GM12878 (cell line): Measurements from ENCODE around the gene ZNF618. TPM values are rescaled to one million over a fixed set of nuclear protein-coding genes. Genes with fewer than 3 reads are reported as not detected.

ENCODE experiments used
- ATAC-seq: fragments of 200-7000 bp; cut with Tn5 transposase; 3 replicates; pipeline ENCODE4 v1.9.1; 2020; ENCODE audit warnings: mild to moderate bottlenecking, moderate library complexity
- BruUV-seq: library from RNA; stranded (reverse); fragments of 400-500 nt; replicated peaks from 2 replicates; lab custom pipeline; 2021; lab: Mats Ljungman, UMichigan
- CTCF ChIA-PET: fragments of 300-600 bp; sonication (Branson Sonifier 250); formaldehyde crosslinking; extraction: SDS; loops from one replicate; lab custom pipeline; 2021; ENCODE audit warnings: inconsistent platforms; lab: Yijun Ruan, JAX
- POLR2A ChIA-PET: fragments of 350-600 bp; formaldehyde crosslinking; extraction: SDS; loops from one replicate; lab custom pipeline; 2021; ENCODE audit warnings: inconsistent platforms; lab: Charles Lee
- RAD21 ChIA-PET: fragments of 300-600 bp; sonication (Branson Sonifier 250); formaldehyde crosslinking; loops from one replicate; lab custom pipeline; 2023; ENCODE audit warnings: antibody characterized with exemption; ENCODE audit not compliant: unreplicated experiment; lab: Charles Lee
- SMC1A ChIA-PET: fragments of 300-600 bp; sonication (Branson Sonifier 250); formaldehyde crosslinking; loops from one replicate; lab custom pipeline; 2023; ENCODE audit not compliant: unreplicated experiment, uncharacterized antibody; lab: Charles Lee
- DNase-seq: peaks from one replicate; pipeline ENCODE4 v3.0.0-alpha.2; 2011; ENCODE audit warnings: low read depth, low spot score
- FAIRE-seq: peaks from 3 replicates; lab custom pipeline; 2011; peaks lifted over from hg19 to GRCh38; lab: Jason Lieb, UNC
- H2AFZ ChIP-seq: 2 replicates; pipeline ENCODE4 v1.6.0; 2011; ENCODE audit warnings: low read depth, low read length, control low read depth; ENCODE audit not compliant: control insufficient read depth
- H3K27ac ChIP-seq: 2 replicates; pipeline ENCODE4 v1.5.1; 2011; ENCODE audit warnings: control low read depth; ENCODE audit not compliant: control insufficient read depth, insufficient read depth
- H3K27me3 ChIP-seq, 2 experiments: replicated peaks in 1 of 2; 2 replicates each; pipeline versions ENCODE4 v1.6.0 to v1.6.1; 2011; ENCODE audit warnings: low read length in 1 of 2; ENCODE audit not compliant: control insufficient read depth in 2 of 2, insufficient read depth in 2 of 2
- H3K36me3 ChIP-seq, 2 experiments: 2 replicates each; pipeline ENCODE4 v1.5.1; 2011; ENCODE audit warnings: low read length in 1 of 2; ENCODE audit not compliant: control insufficient read depth in 2 of 2, insufficient read depth in 2 of 2
- H3K4me1 ChIP-seq: 2 replicates; pipeline ENCODE4 v1.6.1; 2011; ENCODE audit warnings: mild to moderate bottlenecking, low read length, moderate library complexity, mixed read lengths; ENCODE audit not compliant: control insufficient read depth, insufficient read depth
- H3K4me2 ChIP-seq: 2 replicates; pipeline ENCODE4 v1.6.0; 2011; ENCODE audit warnings: control low read depth; ENCODE audit not compliant: control insufficient read depth, insufficient read depth
- H3K4me3 ChIP-seq: fragments of 200-600 bp; sonication (generic); 2 replicates; pipeline ENCODE4 v1.5.1; 2016
- H3K79me2 ChIP-seq: 2 replicates; pipeline ENCODE4 v1.6.0; 2011; ENCODE audit warnings: low read length; ENCODE audit not compliant: control insufficient read depth, insufficient read depth
- H3K9ac ChIP-seq: 2 replicates; pipeline ENCODE4 v1.8.0; 2011; ENCODE audit warnings: low read length, control low read depth, mixed read lengths; ENCODE audit not compliant: control insufficient read depth, insufficient read depth
- H3K9me3 ChIP-seq: replicated peaks from 3 replicates; pipeline ENCODE4 v1.5.1; 2011; ENCODE audit warnings: mild to moderate bottlenecking, low read length; ENCODE audit not compliant: control insufficient read depth, insufficient read depth
- H4K20me1 ChIP-seq: 2 replicates; pipeline ENCODE4 v1.6.0; 2011; ENCODE audit not compliant: control insufficient read depth, insufficient read depth
- CBX5 ChIP-seq: sonication (generic); IDR thresholded peaks from 2 replicates; pipeline ENCODE4 v1.6.1; 2016; ENCODE audit warnings: low read depth, moderate library complexity, mild to moderate bottlenecking, inconsistent platforms
- CHD4 ChIP-seq: fragments of 200-600 bp; sonication (generic); IDR thresholded peaks from 2 replicates; pipeline ENCODE4 v1.6.1; 2016; ENCODE audit warnings: mild to moderate bottlenecking
- E2F4 ChIP-seq: IDR thresholded peaks from 2 replicates; pipeline ENCODE4 v1.6.1; 2012; ENCODE audit warnings: low read depth, low read length, improper control_type of control experiment
- EZH2 ChIP-seq: IDR thresholded peaks from 2 replicates; pipeline ENCODE4 v1.6.1; 2012; ENCODE audit warnings: low read depth, mild to moderate bottlenecking, control low read depth, inconsistent platforms, low read length, borderline replicate concordance; ENCODE audit not compliant: control insufficient read depth
- MTA3 ChIP-seq: IDR thresholded peaks from 2 replicates; pipeline ENCODE4 v1.6.1; 2012; ENCODE audit warnings: low read length, inconsistent platforms, borderline replicate concordance
- MYC ChIP-seq: IDR thresholded peaks from 2 replicates; pipeline ENCODE4 v1.6.1; 2011; ENCODE audit warnings: mild to moderate bottlenecking, low read length, moderate library complexity, inconsistent platforms; ENCODE audit not compliant: insufficient read depth, insufficient replicate concordance, insufficient read length, severe bottlenecking
- NFXL1 ChIP-seq: fragments of 450-650 bp; IDR thresholded peaks from 2 replicates; pipeline ENCODE4 v1.6.1; 2017; ENCODE audit warnings: antibody characterized with exemption, mild to moderate bottlenecking, borderline replicate concordance
- NFYB ChIP-seq: IDR thresholded peaks from 2 replicates; pipeline ENCODE4 v1.6.1; 2011; ENCODE audit warnings: low read depth, mild to moderate bottlenecking, low read length, improper control_type of control experiment, moderate library complexity; ENCODE audit not compliant: insufficient read depth
- POLR2A ChIP-seq: IDR thresholded peaks from 2 replicates; pipeline ENCODE4 v1.6.1; 2011; ENCODE audit warnings: low read depth, mild to moderate bottlenecking, low read length
- RAD21 ChIP-seq: IDR thresholded peaks from 2 replicates; pipeline ENCODE4 v1.6.1; 2011; ENCODE audit warnings: mild to moderate bottlenecking, low read depth, low read length, moderate library complexity; ENCODE audit not compliant: insufficient read depth
- SKIL ChIP-seq: fragments of 450-650 bp; IDR thresholded peaks from 2 replicates; pipeline ENCODE4 v1.6.1; 2017; ENCODE audit warnings: mild to moderate bottlenecking, low read depth, inconsistent platforms; ENCODE audit not compliant: poor library complexity, severe bottlenecking
- STAT3 ChIP-seq: IDR thresholded peaks from 2 replicates; pipeline ENCODE4 v1.6.1; 2011; ENCODE audit warnings: low read depth, low read length, improper control_type of control experiment
- ZBTB11 ChIP-seq: fragments of 450-650 bp; formaldehyde crosslinking; IDR thresholded peaks from 2 replicates; pipeline ENCODE4 v1.5.0; 2022; ENCODE audit warnings: mild to moderate bottlenecking, missing genetic modification characterization
- ZBTB33 ChIP-seq: fragments of 450-650 bp; IDR thresholded peaks from 2 replicates; pipeline ENCODE4 v1.6.1; 2017; ENCODE audit warnings: mild to moderate bottlenecking
- WGBS: methylation state at CpG from one replicate; pipeline ENCODE4 v1.1.6; 2016; ENCODE audit warnings: low lambda C conversion rate; ENCODE audit not compliant: insufficient replicate concordance, insufficient coverage; ENCODE audit errors: missing lambda C conversion rate; 5-methylcytosine and 5-hydroxymethylcytosine counted together
- in situ Hi-C: fragments of 300-500 bp; cut with MboI; formaldehyde crosslinking; loops from 9 replicates; pipeline ENCODE4 v1.14.3; 2018; ENCODE audit warnings: mixed read lengths
- intact Hi-C: fragments of 100-400 bp; cut with micrococcal nuclease; formaldehyde crosslinking; loops from one replicate; pipeline ENCODE4 v1.14.2; 2022; ENCODE audit not compliant: unreplicated experiment
- polyA plus RNA-seq, 11 experiments: library from polyadenylated mRNA; depleted of rRNA in 4 of 11; unstranded in 6 of 11; stranded (reverse) in 5 of 11; fragments of >200 nt; fragmentation: Nextera tagmentation in 4 of 11; fragmentation: Illumina TruSeq in 1 of 11; extraction: Ambion mirVana in 4 of 11; extraction: Trizol in 1 of 11; gene quantifications; 1 replicate in 1 of 11; 2 replicates in 10 of 11; pipeline versions ENCODE4 v1.2.1 to v1.2.3, GENCODE V29; 2011 to 2016; ENCODE audit warnings: inconsistent platforms in 2 of 11, missing spikeins in 2 of 11, low read depth in 1 of 11
- total RNA-seq, 4 experiments: library from RNA; depleted of rRNA in 3 of 4; stranded (reverse); fragments of >200 nt in 3 of 4; fragmentation: Illumina TruSeq in 1 of 4; extraction: Trizol in 1 of 4; gene quantifications; 2 replicates each; pipeline versions ENCODE4 v1.2.1 to v1.2.3, GENCODE V29; 2013 to 2021

The ZNF618 gene
- total and polyA plus RNA-seq, 10 of the 15 experiments (the other 5 are each of a cell fraction or from before 2014, with no cell fraction given) = 0.01 to 0.24 (median 0.06) TPM; not detected in 2

- no peaks in the 10 kb centered on the region for H3K4me1 ChIP-seq
- in situ Hi-C loops (no loop called here), intact Hi-C loops (no loop called here)
- no peak overlapping the region for H3K4me3 ChIP-seq
- H3K4me2 ChIP-seq = no peak overlapping the region
- no peaks in the 10 kb centered on the region for H3K79me2 ChIP-seq
- no peak overlapping the region for H3K27ac ChIP-seq
- ChIA-PET CTCF (interaction anchor here (0.6 kb wide), 1 partner anchor 90 kb away, joined by 3 read pairs; no protein-coding TSS in a partner anchor), RAD21 (no interaction called here)
- ATAC-seq = no peak
- no peak for FAIRE-seq
- no peak for TF ChIP-seq STAT3
- no peak for TF ChIP-seq EZH2
- no peak for TF ChIP-seq NFYB
- no peak for TF ChIP-seq MTA3
- TF ChIP-seq MYC = no peak
- no peak for TF ChIP-seq CBX5
- no peak for TF ChIP-seq SKIL
- no peak for TF ChIP-seq E2F4
- no peak for TF ChIP-seq ZBTB33
- TF ChIP-seq ZBTB11 = no peak
- no peak for TF ChIP-seq NFXL1
- no peak for TF ChIP-seq POLR2A
- TF ChIP-seq CHD4 = no peak
- no peak for TF ChIP-seq RAD21
- TF ChIP-seq, all 136 proteins: peak for 0
- no TSS peak for BruUV-seq
- Histone ChIP-seq H4K20me1 (no peaks in the 10 kb centered on the region), H3K9ac (no peak overlapping the region), H3K27me3 (no peaks in the 10 kb centered on the region; a peak in 1 of 4 replicates), H3K36me3 (no peaks in the 10 kb centered on the region), H3K9me3 (no peaks in the 10 kb centered on the region), H2AFZ (no peak overlapping the region)
- ChIA-PET SMC1A (interaction anchor here (1.4 kb wide), 1 partner anchor 16 kb away, joined by 6 read pairs; no protein-coding TSS in a partner anchor), POLR2A (interaction anchor here (0.7 to 0.9 kb wide), 2 partner anchors 9 to 31 kb away, joined by 3 to 5 read pairs; no protein-coding TSS in a partner anchor)
- DNase-seq = no peak
- 2% methylated on average over 3 of the region's 3 CpGs for WGBS
Measured at GRCh38 chr9:113898151-113898550, 22.0 kb downstream of the ZNF618 start.
